ENCODE results near the gene RTN4R. TPM values are rescaled to one million over a fixed set of nuclear protein-coding genes. Genes with fewer than 3 reads are reported as not detected.

The RTN4R gene
- total and polyA plus RNA-seq, 2 donors (not counting 1 experiment from before 2014, with no cell fraction given), result 0.42 to 0.79 TPM

DNA sequence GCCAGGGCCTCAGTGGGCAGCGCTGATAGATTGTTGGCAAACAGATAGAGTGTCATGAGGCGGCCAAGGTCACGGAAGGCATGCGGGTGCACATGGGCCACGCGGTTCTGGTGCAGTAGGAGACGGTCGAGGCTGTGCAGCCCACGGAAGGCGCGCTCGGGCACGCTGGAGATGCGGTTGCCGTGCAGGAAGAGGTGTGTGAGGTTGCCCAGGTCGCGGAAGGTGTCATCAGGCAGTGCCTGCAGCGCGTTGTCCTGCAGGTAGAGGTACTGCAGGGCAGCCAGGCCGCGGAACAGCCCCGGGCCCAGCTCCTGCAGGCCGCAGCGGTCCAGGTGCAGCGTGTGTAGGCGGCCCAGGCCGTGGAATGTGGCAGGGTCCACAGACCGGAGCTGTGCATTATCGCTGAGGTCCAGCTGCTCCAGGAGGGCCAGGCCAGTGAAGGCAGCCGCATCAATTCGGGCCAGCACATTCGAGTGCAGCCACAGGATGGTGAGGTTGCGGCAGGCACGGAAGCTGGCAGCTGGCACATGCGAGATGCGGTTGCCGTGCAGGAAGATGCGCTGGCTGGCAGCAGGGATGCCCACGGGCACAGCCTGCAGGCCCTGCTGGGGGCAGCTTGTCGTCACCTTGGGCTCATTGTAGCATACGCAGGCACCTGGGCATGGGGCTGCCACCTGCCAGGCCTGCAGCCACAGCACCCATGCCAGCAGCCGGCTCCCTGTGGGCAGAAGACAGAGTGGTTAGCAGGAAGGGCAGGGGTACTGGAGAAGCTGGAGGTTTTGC lies 25.5 kb downstream of the RTN4R start:
- Histone ChIP-seq H3K4me1 (ENCODE audit: control insufficient read depth in 2 of 2, insufficient read depth in 2 of 2, low read length in 2 of 2) (peaks cover 63 to 71% of the 10 kb centered on the region in 2 donors), H3K27ac (ENCODE audit: low read length in 2 of 2) (no peak overlapping the region), H3K9ac (ENCODE audit: low read length) (no peak overlapping the region), H3K4me3 (ENCODE audit: control extremely low read depth in 1 of 5, extremely low read depth in 1 of 5, insufficient read depth in 1 of 5, low read depth in 2 of 5, low read length in 4 of 5) (no peak overlapping the region), H3K36me3 (replicated peaks in 1 of 2; ENCODE audit: control extremely low read depth in 1 of 2, control insufficient read depth in 1 of 2, extremely low read depth in 1 of 2, insufficient read depth in 2 of 2, low read length in 1 of 2) (no peaks in the 10 kb centered on the region), H2AFZ (ENCODE audit: insufficient read depth, low read depth, low read length, poor library complexity, severe bottlenecking) (no peak overlapping the region), H3K4me2 (replicated peaks; ENCODE audit: low read depth, low read length, poor library complexity, severe bottlenecking) (no peak overlapping the region), H3K27me3 (replicated peaks in 1 of 4; ENCODE audit: control extremely low read depth in 1 of 4, control insufficient read depth in 3 of 4, insufficient read depth in 4 of 4, low read length in 3 of 4) (peaks cover 0 to 2% (median 0%) of the 10 kb centered on the region in 4 experiments), H4K20me1 (ENCODE audit: control insufficient read depth, insufficient read depth, low read length, poor library complexity, severe bottlenecking) (no peaks in the 10 kb centered on the region), H3K9me3 (ENCODE audit: control extremely low read depth in 1 of 3, control insufficient read depth in 2 of 3, insufficient read depth in 1 of 3, low read length in 2 of 3) (no peaks in the 10 kb centered on the region), H3K79me2 (ENCODE audit: control insufficient read depth, insufficient read depth, low read length) (no peaks in the 10 kb centered on the region)
- TF ChIP-seq CTCF (IDR thresholded peaks at IDR 0.05), result no peak
- no peak for TF ChIP-seq EZH2 (IDR thresholded peaks at IDR 0.05; ENCODE audit: borderline replicate concordance, insufficient read depth, low read depth, low read length, poor library complexity, severe bottlenecking)
- H3K9me3 Mint-ChIP-seq (ENCODE audit: insufficient read depth), result no peaks in the 10 kb centered on the region
- no peak overlapping the region for H3K4me3 Mint-ChIP-seq
- ChIA-PET POLR2A (no interaction called here), CTCF (no interaction called here)
- no peak for DNase-seq
- H3K27me3 Mint-ChIP-seq, result no peaks in the 10 kb centered on the region
- H3K27ac Mint-ChIP-seq, result no peak overlapping the region
- peaks cover 52% of the 10 kb centered on the region for H3K4me1 Mint-ChIP-seq
- intact Hi-C loops (cut with micrococcal nuclease), result no loop called here
- ATAC-seq (ENCODE audit: low read depth), result no peak
- 96% methylated on average over 42 of the region's 42 CpGs for WGBS (ENCODE audit: insufficient coverage)

GRCh38 chr22:20241579-20242392 lies 26.3 kb downstream of the RTN4R start:
- ChIA-PET CTCF (no interaction called here), POLR2A (no interaction called here)
- Histone ChIP-seq H3K9me3 (ENCODE audit: control extremely low read depth in 1 of 3, control insufficient read depth in 2 of 3, insufficient read depth in 1 of 3, low read length in 2 of 3) (no peaks in the 10 kb centered on the region), H3K4me3 (ENCODE audit: control extremely low read depth in 1 of 5, extremely low read depth in 1 of 5, insufficient read depth in 1 of 5, low read depth in 2 of 5, low read length in 4 of 5) (no peak overlapping the region), H3K36me3 (replicated peaks in 1 of 2; ENCODE audit: control extremely low read depth in 1 of 2, control insufficient read depth in 1 of 2, extremely low read depth in 1 of 2, insufficient read depth in 2 of 2, low read length in 1 of 2) (no peaks in the 10 kb centered on the region), H3K27ac (ENCODE audit: low read length in 2 of 2) (no peak overlapping the region), H3K4me2 (replicated peaks; ENCODE audit: low read depth, low read length, poor library complexity, severe bottlenecking) (no peak overlapping the region), H3K79me2 (ENCODE audit: control insufficient read depth, insufficient read depth, low read length) (no peaks in the 10 kb centered on the region), H3K9ac (ENCODE audit: low read length) (no peak overlapping the region), H3K27me3 (replicated peaks in 1 of 4; ENCODE audit: control extremely low read depth in 1 of 4, control insufficient read depth in 3 of 4, insufficient read depth in 4 of 4, low read length in 3 of 4) (peaks cover 0 to 2% (median 0%) of the 10 kb centered on the region in 4 experiments), H3K4me1 (ENCODE audit: control insufficient read depth in 2 of 2, insufficient read depth in 2 of 2, low read length in 2 of 2) (peaks cover 55 to 68% of the 10 kb centered on the region in 2 donors), H4K20me1 (ENCODE audit: control insufficient read depth, insufficient read depth, low read length, poor library complexity, severe bottlenecking) (no peaks in the 10 kb centered on the region), H2AFZ (ENCODE audit: insufficient read depth, low read depth, low read length, poor library complexity, severe bottlenecking) (no peak overlapping the region)
- WGBS (ENCODE audit: insufficient coverage), result 95% methylated on average over 51 of the region's 51 CpGs
- no peaks in the 10 kb centered on the region for H3K27me3 Mint-ChIP-seq
- intact Hi-C loops (cut with micrococcal nuclease), result no loop called here
- H3K9me3 Mint-ChIP-seq (ENCODE audit: insufficient read depth), result no peaks in the 10 kb centered on the region
- ATAC-seq (ENCODE audit: low read depth) (no peak), DNase-seq (no peak)
- no peak overlapping the region for H3K27ac Mint-ChIP-seq
- H3K4me3 Mint-ChIP-seq, result no peak overlapping the region
- H3K4me1 Mint-ChIP-seq, result peaks cover 47% of the 10 kb centered on the region
- TF ChIP-seq CTCF (IDR thresholded peaks at IDR 0.05) (no peak), EZH2 (IDR thresholded peaks at IDR 0.05; ENCODE audit: borderline replicate concordance, insufficient read depth, low read depth, low read length, poor library complexity, severe bottlenecking) (no peak)
